Measurements from ENCODE around the gene DNAJB6.

- TF ChIP-seq CTCF (IDR thresholded peaks at IDR 0.05) (no peak), POLR2AphosphoS5 (IDR thresholded peaks at IDR 0.05; ENCODE audit: low read depth, low read length) (no peak), REST (IDR thresholded peaks at IDR 0.05; ENCODE audit: insufficient read depth in 1 of 2, low read depth in 2 of 2, low read length in 1 of 2) (no peak), SIN3A (IDR thresholded peaks at IDR 0.05; ENCODE audit: borderline replicate concordance, insufficient read depth, low read depth, low read length) (no peak)
Observed at GRCh38 chr7:157422279-157422678, 85.5 kb downstream of the DNAJB6 start.
